Muscle of leg (tissue), 11 donors: ENCODE results near the gene SPG7. TPM values are rescaled to one million over a fixed set of nuclear protein-coding genes. Genes with fewer than 3 reads are reported as not detected.

Experiments
- DNase-seq: peaks from one replicate; pipeline ENCODE4 v3.0.0; 2013
- H3K27ac ChIP-seq: one replicate; pipeline ENCODE4 v1.5.1; 2013; ENCODE audit warnings: mild to moderate bottlenecking, low read length, control low read depth
- H3K27me3 ChIP-seq: one replicate; pipeline ENCODE4 v1.6.1; 2013; ENCODE audit warnings: low read length; ENCODE audit not compliant: control insufficient read depth, insufficient read depth
- H3K36me3 ChIP-seq: one replicate; pipeline ENCODE4 v1.6.1; 2013; ENCODE audit warnings: low read length; ENCODE audit not compliant: control insufficient read depth, insufficient read depth
- H3K4me1 ChIP-seq: one replicate; pipeline ENCODE4 v1.6.1; 2013; ENCODE audit warnings: low read length; ENCODE audit not compliant: control insufficient read depth, insufficient read depth
- H3K4me3 ChIP-seq: one replicate; pipeline ENCODE4 v1.5.1; 2013; ENCODE audit warnings: low read length, control low read depth
- H3K9me3 ChIP-seq: replicated peaks from 2 replicates; pipeline ENCODE4 v1.6.1; 2013; ENCODE audit warnings: low read depth, low read length; ENCODE audit not compliant: control insufficient read depth
- WGBS: methylation state at CpG from one replicate; pipeline ENCODE4 v1.1.5; 2013; ENCODE audit warnings: missing lambda C conversion rate; ENCODE audit not compliant: insufficient coverage; 5-methylcytosine and 5-hydroxymethylcytosine counted together
- polyA plus RNA-seq, 8 donors: library from polyadenylated mRNA; unstranded; fragments of 120-200 nt; gene quantifications; one replicate each; pipeline versions ENCODE4 v1.2.1 to v1.2.3, GENCODE V29; 2013; ENCODE audit warnings: inconsistent platforms in 1 of 8, low replicate concordance in 1 of 8; ENCODE audit not compliant: insufficient read length in 8 of 8, insufficient read depth in 1 of 8
- total RNA-seq: library from RNA; stranded (reverse); fragments of 120-200 nt; gene quantifications from one replicate; pipeline ENCODE4 v1.2.4, GENCODE V29; 2013

The SPG7 gene
- total and polyA plus RNA-seq, 9 donors = 48.2 to 84.9 (median 64.9) TPM

GRCh38 chr16:89561884-89562599 is 53.8 kb downstream of the SPG7 start:
- H3K9me3 ChIP-seq = no peaks in the 10 kb centered on the region
- H3K4me3 ChIP-seq = peak overlapping the region; percentile 91
- no peak for DNase-seq
- H3K27ac ChIP-seq = no peak overlapping the region
- peaks cover 39% of the 10 kb centered on the region for H3K4me1 ChIP-seq
- WGBS = 43% methylated on average over 6 of the region's 23 CpGs
- H3K36me3 ChIP-seq = peaks cover 48% of the 10 kb centered on the region
- H3K27me3 ChIP-seq = no peaks in the 10 kb centered on the region

- H3K4me1 ChIP-seq = peaks cover 39% of the 10 kb centered on the region
- no peak overlapping the region for H3K27ac ChIP-seq
These were observed 54.7 kb downstream of the SPG7 start for GRCh38 chr16:89562939-89563338.

GRCh38 chr16:89563639-89564392 is 55.6 kb downstream of the SPG7 start:
- Histone ChIP-seq H3K4me3 (no peak overlapping the region), H3K4me1 (peaks cover 39% of the 10 kb centered on the region), H3K9me3 (no peaks in the 10 kb centered on the region), H3K36me3 (peaks cover 38% of the 10 kb centered on the region), H3K27me3 (no peaks in the 10 kb centered on the region), H3K27ac (no peak overlapping the region)
- no peak for DNase-seq
- 79% methylated on average over 7 of the region's 12 CpGs for WGBS

More at GRCh38 chr16:89562939-89563338, 54.7 kb downstream of the SPG7 start:
- Histone ChIP-seq H3K36me3 (peaks cover 39% of the 10 kb centered on the region), H3K9me3 (no peaks in the 10 kb centered on the region), H3K4me3 (no peak overlapping the region), H3K27me3 (no peaks in the 10 kb centered on the region)
- WGBS = 47% methylated on average over 4 of the region's 12 CpGs
- no peak for DNase-seq

- Histone ChIP-seq H3K4me1 (peaks cover 38% of the 10 kb centered on the region), H3K36me3 (peaks cover 38% of the 10 kb centered on the region), H3K9me3 (no peaks in the 10 kb centered on the region), H3K27me3 (peaks cover 4% of the 10 kb centered on the region), H3K27ac (no peak overlapping the region), H3K4me3 (no peak overlapping the region)
- no peak for DNase-seq
- 55% methylated on average over 11 of the region's 22 CpGs for WGBS
These were observed 56.5 kb downstream of the SPG7 start for GRCh38 chr16:89564476-89565255.

- WGBS = 17% methylated on average over 3 of the region's 3 CpGs
- no peaks in the 10 kb centered on the region for H3K9me3 ChIP-seq
- peaks cover 38% of the 10 kb centered on the region for H3K36me3 ChIP-seq
These were observed 57.0 kb downstream of the SPG7 start for GRCh38 chr16:89565256-89565505.

GRCh38 chr16:89565506-89566372 is 57.5 kb downstream of the SPG7 start:
- peaks cover 35% of the 10 kb centered on the region for H3K4me1 ChIP-seq
- DNase-seq = peak; percentile 43
- no peaks in the 10 kb centered on the region for H3K9me3 ChIP-seq
- no peak overlapping the region for H3K27ac ChIP-seq
- H3K4me3 ChIP-seq = no peak overlapping the region
- H3K27me3 ChIP-seq = peaks cover 12% of the 10 kb centered on the region
- peaks cover 38% of the 10 kb centered on the region for H3K36me3 ChIP-seq
- 2% methylated on average over 41 of the region's 46 CpGs for WGBS

More at GRCh38 chr16:89565256-89565505, 57.0 kb downstream of the SPG7 start:
- Histone ChIP-seq H3K4me1 (peaks cover 35% of the 10 kb centered on the region), H3K27ac (no peak overlapping the region), H3K27me3 (peaks cover 9% of the 10 kb centered on the region), H3K4me3 (no peak overlapping the region)
- no peak for DNase-seq

- no peaks in the 10 kb centered on the region for H3K9me3 ChIP-seq
- no peak for DNase-seq
- peaks cover 20% of the 10 kb centered on the region for H3K36me3 ChIP-seq
- no peak overlapping the region for H3K27ac ChIP-seq
- H3K4me1 ChIP-seq = peaks cover 23% of the 10 kb centered on the region
- no peak overlapping the region for H3K4me3 ChIP-seq
- 68% methylated on average over 19 of the region's 30 CpGs for WGBS
- peaks cover 30% of the 10 kb centered on the region for H3K27me3 ChIP-seq
These were observed 59.7 kb downstream of the SPG7 start for GRCh38 chr16:89567656-89568594.

- Histone ChIP-seq H3K36me3 (peaks cover 2% of the 10 kb centered on the region), H3K4me1 (peaks cover 19% of the 10 kb centered on the region), H3K9me3 (no peaks in the 10 kb centered on the region), H3K27ac (no peak overlapping the region), H3K27me3 (peaks cover 48% of the 10 kb centered on the region), H3K4me3 (no peak overlapping the region)
- whole genome bisulfite sequencing = 78% methylated on average over 21 of the region's 23 CpGs
- DNase-seq = no peak
These were observed 61.5 kb downstream of the SPG7 start for GRCh38 chr16:89569506-89570341.
